Peyer's patch (tissue), 4 donors: ENCODE results near the gene NEIL1.

Experiments used
- POLR2A ChIP-seq, 2 donors: fragments of 450-650 bp; IDR thresholded peaks; one replicate each; pipeline ENCODE4 v1.5.1; 2017; ENCODE audit warnings: antibody characterized with exemption in 2 of 2, mild to moderate bottlenecking in 2 of 2, moderate library complexity in 2 of 2
- TF ChIP-seq, protein P1 (sequence below), 6 experiments: fragments of 450-650 bp in 4 of 6; fragments of 200-600 bp in 2 of 6; sonication (generic) in 1 of 6; IDR thresholded peaks; one replicate each; pipeline ENCODE4 v1.5.1; 2017 to 2019; ENCODE audit warnings: antibody characterized with exemption in 6 of 6, mild to moderate bottlenecking in 3 of 6, moderate library complexity in 1 of 6

DNA sequence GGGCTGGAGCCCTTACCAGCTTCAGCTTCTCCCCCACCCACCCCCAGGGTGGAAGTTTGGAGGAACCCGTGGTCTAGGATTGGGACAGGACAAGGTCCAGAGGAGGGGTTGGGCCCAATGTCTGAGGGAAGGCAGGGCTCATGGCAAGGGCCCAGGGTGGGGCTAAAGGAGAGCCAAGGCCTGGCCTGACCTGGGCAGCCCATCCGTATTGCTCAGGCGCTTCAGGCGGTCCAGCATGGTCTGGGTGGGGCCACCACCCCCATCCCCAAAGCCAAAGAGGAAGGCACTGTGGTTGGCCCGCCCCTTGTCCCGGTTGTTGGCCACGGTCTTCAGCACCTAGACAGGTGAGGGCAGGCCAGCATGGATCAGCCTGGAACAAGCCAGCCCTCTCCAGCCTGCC, 14.0 kb downstream of the NEIL1 start:
- TF ChIP-seq, protein P1, sequence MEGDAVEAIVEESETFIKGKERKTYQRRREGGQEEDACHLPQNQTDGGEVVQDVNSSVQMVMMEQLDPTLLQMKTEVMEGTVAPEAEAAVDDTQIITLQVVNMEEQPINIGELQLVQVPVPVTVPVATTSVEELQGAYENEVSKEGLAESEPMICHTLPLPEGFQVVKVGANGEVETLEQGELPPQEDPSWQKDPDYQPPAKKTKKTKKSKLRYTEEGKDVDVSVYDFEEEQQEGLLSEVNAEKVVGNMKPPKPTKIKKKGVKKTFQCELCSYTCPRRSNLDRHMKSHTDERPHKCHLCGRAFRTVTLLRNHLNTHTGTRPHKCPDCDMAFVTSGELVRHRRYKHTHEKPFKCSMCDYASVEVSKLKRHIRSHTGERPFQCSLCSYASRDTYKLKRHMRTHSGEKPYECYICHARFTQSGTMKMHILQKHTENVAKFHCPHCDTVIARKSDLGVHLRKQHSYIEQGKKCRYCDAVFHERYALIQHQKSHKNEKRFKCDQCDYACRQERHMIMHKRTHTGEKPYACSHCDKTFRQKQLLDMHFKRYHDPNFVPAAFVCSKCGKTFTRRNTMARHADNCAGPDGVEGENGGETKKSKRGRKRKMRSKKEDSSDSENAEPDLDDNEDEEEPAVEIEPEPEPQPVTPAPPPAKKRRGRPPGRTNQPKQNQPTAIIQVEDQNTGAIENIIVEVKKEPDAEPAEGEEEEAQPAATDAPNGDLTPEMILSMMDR (IDR thresholded peaks at IDR 0.05): no peak
- no peak for TF ChIP-seq POLR2A (IDR thresholded peaks at IDR 0.05)
